ENCODE measurements around the gene ECHS1.

GRCh38 chr10:133411523-133412380 lies 38.6 kb upstream of the ECHS1 start:
- TF ChIP-seq EZH2phosphoT487 (IDR thresholded peaks at IDR 0.05; ENCODE audit: borderline replicate concordance, low read depth), result no peak
- no peak for TF ChIP-seq GABPA (IDR thresholded peaks at IDR 0.05; ENCODE audit: low read depth)
- no peak for TF ChIP-seq YY1 (IDR thresholded peaks at IDR 0.05; ENCODE audit: low read depth)
- TF ChIP-seq CTCF (IDR thresholded peaks at IDR 0.05), result no peak
- TF ChIP-seq JUND (IDR thresholded peaks at IDR 0.05), result no peak
- TF ChIP-seq FOXM1 (IDR thresholded peaks at IDR 0.05; ENCODE audit: low read depth), result no peak
